GM18858 (cell line): ENCODE measurements around the gene SYNCRIP.
"Not testable (repeated sequence)": the region's sequence is repeated elsewhere in the genome, so short reads cannot be mapped to it uniquely, and the experiment has no call there.

ENCODE experiments used
- ATAC-seq: cut with Tn5 transposase; IDR thresholded peaks from one replicate; pipeline ENCODE4 v1.9.1; 2021; ENCODE audit not compliant: unreplicated experiment

SYNCRIP gene

GRCh38 chr6:85642774-85643536 is at the start of gene SYNCRIP:
Gene SYNCRIP (minus strand): TSS chr6:85642886. CDS start chr6:85641439, 1,447 bp downstream.
- peak; percentile 61 for ATAC-seq

GRCh38 chr6:85691478-85691877 is 48.8 kb upstream of the SYNCRIP start:
- ATAC-seq, result no peak

GRCh38 chr6:85690071-85690470 is 47.4 kb upstream of the SYNCRIP start:
- no peak for ATAC-seq

GRCh38 chr6:85685713-85686112 is 43.0 kb upstream of the SYNCRIP start:
- ATAC-seq, result peak; percentile 97

- ATAC-seq, result no peak
These were observed 42.1 kb upstream of the SYNCRIP start for GRCh38 chr6:85684809-85685171.

- ATAC-seq, result no peak
These were observed 41.6 kb upstream of the SYNCRIP start for GRCh38 chr6:85684133-85684808.

- not testable (repeated sequence) for ATAC-seq
These were observed 39.2 kb upstream of the SYNCRIP start for GRCh38 chr6:85681899-85682298.

- no peak for ATAC-seq
These were observed 37.7 kb upstream of the SYNCRIP start for GRCh38 chr6:85680388-85680787.

- ATAC-seq, result peak; percentile 1
These were observed 36.9 kb upstream of the SYNCRIP start for GRCh38 chr6:85679445-85680123.

- peak; percentile 71 for ATAC-seq
These were observed 36.1 kb upstream of the SYNCRIP start for GRCh38 chr6:85678602-85679444.

- ATAC-seq, result no peak
These were observed 35.4 kb upstream of the SYNCRIP start for GRCh38 chr6:85678026-85678601.

GRCh38 chr6:85677234-85677956 is 34.7 kb upstream of the SYNCRIP start:
- ATAC-seq, result no peak

GRCh38 chr6:85676086-85676729 is 33.5 kb upstream of the SYNCRIP start:
- ATAC-seq, result no peak

GRCh38 chr6:85675030-85675819 is 32.5 kb upstream of the SYNCRIP start:
- ATAC-seq, result no peak

GRCh38 chr6:85674604-85675003 is 31.9 kb upstream of the SYNCRIP start:
- no peak for ATAC-seq

- no peak for ATAC-seq
These were observed 30.8 kb upstream of the SYNCRIP start for GRCh38 chr6:85673198-85674139.

- ATAC-seq, result no peak
These were observed 29.9 kb upstream of the SYNCRIP start for GRCh38 chr6:85672623-85673022.

- ATAC-seq, result no peak
These were observed 29.4 kb upstream of the SYNCRIP start for GRCh38 chr6:85672050-85672449.
